HepG2 (cell line): ENCODE measurements around the gene ZCWPW2. TPM values are rescaled to one million over a fixed set of nuclear protein-coding genes. Genes with fewer than 3 reads are reported as not detected.

Experiments used
- ATAC-seq: fragments of 200-7000 bp; cut with Tn5 transposase; 3 replicates; pipeline ENCODE4 v1.9.1; 2020; ENCODE audit warnings: mild to moderate bottlenecking, moderate library complexity
- BruUV-seq: library from RNA; stranded (reverse); fragments of 400-500 nt; replicated peaks from 2 replicates; lab custom pipeline; 2021; lab: Mats Ljungman, UMichigan
- CTCF ChIA-PET: fragments of 300-600 bp; formaldehyde crosslinking; extraction: SDS; loops from one replicate; lab custom pipeline; 2021; ENCODE audit warnings: low total read pairs, inconsistent platforms, low intra/inter-chr PET ratio; lab: Yijun Ruan, JAX
- POLR2A ChIA-PET: fragments of 350-600 bp; sonication (Branson Sonifier 250); formaldehyde crosslinking; loops from one replicate; lab custom pipeline; 2020; ENCODE audit warnings: antibody characterized with exemption, inconsistent platforms; lab: Yijun Ruan, JAX
- DNase-seq: peaks from one replicate; pipeline ENCODE4 v3.0.0-alpha.2; 2015; ENCODE audit warnings: low spot score
- FAIRE-seq: peaks from 3 replicates; lab custom pipeline; 2011; peaks lifted over from hg19 to GRCh38; lab: Jason Lieb, UNC
- H2AFZ ChIP-seq: one replicate; pipeline ENCODE4 v1.6.1; 2011; ENCODE audit warnings: low read length, inconsistent platforms
- H3K27ac ChIP-seq: fragments of 300-600 bp; 3 replicates; pipeline ENCODE4 v1.8.0; 2011; ENCODE audit warnings: mixed run types, mild to moderate bottlenecking, mixed read lengths, low read length, inconsistent platforms; ENCODE audit not compliant: insufficient read depth; ENCODE audit errors: extremely low read length
- H3K27me3 ChIP-seq, 2 experiments: fragments of 200-600 bp in 1 of 2; 2 replicates in 1 of 2; 3 replicates in 1 of 2; pipeline versions ENCODE4 v1.6.0 to v1.8.0; 2011; ENCODE audit warnings: low read length in 2 of 2, mild to moderate bottlenecking in 2 of 2, moderate library complexity in 2 of 2, inconsistent platforms in 1 of 2; ENCODE audit not compliant: insufficient read depth in 2 of 2, control insufficient read depth in 1 of 2
- H3K36me3 ChIP-seq, 2 experiments: fragments of 200-600 bp in 1 of 2; replicated peaks in 1 of 2; 2 replicates in 1 of 2; 3 replicates in 1 of 2; pipeline versions ENCODE4 v1.5.1 to v1.8.0; 2011; ENCODE audit warnings: low read length in 2 of 2, inconsistent platforms in 1 of 2; ENCODE audit not compliant: insufficient read depth in 2 of 2, control insufficient read depth in 1 of 2
- H3K4me1 ChIP-seq: 2 replicates; pipeline ENCODE4 v1.5.1; 2012; ENCODE audit warnings: low read length, inconsistent platforms; ENCODE audit not compliant: insufficient read depth
- H3K4me2 ChIP-seq: 2 replicates; pipeline ENCODE4 v1.6.0; 2011; ENCODE audit warnings: low read depth, low read length, inconsistent platforms
- H3K4me3 ChIP-seq, 3 experiments: fragments of 200-600 bp in 1 of 3; sonication (generic), shearing (Covaris generic) in 1 of 3; replicated peaks in 1 of 3; 2 replicates each; pipeline ENCODE4 v1.5.1; 2011 to 2016; ENCODE audit warnings: low read length in 3 of 3, inconsistent platforms in 2 of 3, low read depth in 2 of 3, mild to moderate bottlenecking in 2 of 3, control low read depth in 1 of 3, mixed read lengths in 1 of 3; ENCODE audit not compliant: insufficient read depth in 1 of 3
- H3K79me2 ChIP-seq: one replicate; pipeline ENCODE4 v1.6.1; 2011; ENCODE audit warnings: low read length, inconsistent platforms; ENCODE audit not compliant: insufficient read depth
- H3K9ac ChIP-seq: 2 replicates; pipeline ENCODE4 v1.6.0; 2011; ENCODE audit warnings: mild to moderate bottlenecking, low read depth, low read length, inconsistent platforms; ENCODE audit not compliant: insufficient read depth
- H3K9me3 ChIP-seq: 2 replicates; pipeline ENCODE4 v1.5.1; 2012; ENCODE audit warnings: mild to moderate bottlenecking, low read length
- H4K20me1 ChIP-seq: 2 replicates; pipeline ENCODE4 v1.6.0; 2011; ENCODE audit warnings: inconsistent platforms, mild to moderate bottlenecking, low read length, moderate library complexity; ENCODE audit not compliant: insufficient read depth
- FOXJ3 ChIP-seq: sonication (generic); formaldehyde crosslinking; IDR thresholded peaks from 2 replicates; pipeline ENCODE4 v1.4.0; 2020; ENCODE audit warnings: missing genetic modification reagents, mild to moderate bottlenecking, borderline replicate concordance
- GATAD1 ChIP-seq: IDR thresholded peaks from 2 replicates; pipeline ENCODE4 v1.6.1; 2016; ENCODE audit warnings: missing genetic modification reagents, missing compliant biosample characterization
- KLF16 ChIP-seq, 2 experiments: sonication (generic) in 1 of 2; formaldehyde crosslinking in 1 of 2; IDR thresholded peaks; 2 replicates each; pipeline versions ENCODE4 v1.6.1 to v1.8.0; 2016 to 2023; ENCODE audit warnings: missing genetic modification reagents in 2 of 2, missing compliant biosample characterization in 1 of 2
- KMT2B ChIP-seq: IDR thresholded peaks from 2 replicates; pipeline ENCODE4 v1.6.1; 2016; ENCODE audit warnings: missing genetic modification reagents, missing compliant biosample characterization
- MIER2 ChIP-seq: IDR thresholded peaks from 2 replicates; pipeline ENCODE4 v1.6.1; 2016; ENCODE audit warnings: missing biosample characterization, missing genetic modification reagents
- MTA1 ChIP-seq: sonication (generic); formaldehyde crosslinking; IDR thresholded peaks from 2 replicates; pipeline ENCODE4 v1.4.0; 2020; ENCODE audit warnings: missing genetic modification reagents, mild to moderate bottlenecking, borderline replicate concordance
- MYC ChIP-seq: sonication (generic); formaldehyde crosslinking; IDR thresholded peaks from 2 replicates; pipeline ENCODE4 v1.9.0; 2021; ENCODE audit warnings: missing genetic modification reagents, borderline replicate concordance
- ZNF142 ChIP-seq: sonication (generic); formaldehyde crosslinking; IDR thresholded peaks from 2 replicates; pipeline ENCODE4 v1.4.0; 2020; ENCODE audit warnings: missing genetic modification reagents
- ZNF33B ChIP-seq: sonication (generic); formaldehyde crosslinking; IDR thresholded peaks from 2 replicates; pipeline ENCODE4 v1.5.1; 2020; ENCODE audit warnings: mild to moderate bottlenecking, missing genetic modification reagents
- ZNF44 ChIP-seq: sonication (generic); formaldehyde crosslinking; IDR thresholded peaks from 2 replicates; pipeline ENCODE4 v1.5.1; 2020; ENCODE audit warnings: mild to moderate bottlenecking, missing genetic modification reagents
- ZNF501 ChIP-seq: sonication (generic); formaldehyde crosslinking; IDR thresholded peaks from 2 replicates; pipeline ENCODE4 v1.5.1; 2020; ENCODE audit warnings: mild to moderate bottlenecking, moderate library complexity, missing genetic modification reagents
- ZNF546 ChIP-seq: sonication (generic); formaldehyde crosslinking; conservative IDR thresholded peaks from 2 replicates; pipeline ENCODE4 v1.8.1; 2023; ENCODE audit warnings: mild to moderate bottlenecking, missing genetic modification reagents
- ZNF607 ChIP-seq: sonication (generic); formaldehyde crosslinking; IDR thresholded peaks from 2 replicates; pipeline ENCODE4 v1.5.1; 2020; ENCODE audit warnings: missing genetic modification reagents, mild to moderate bottlenecking, borderline replicate concordance
- WGBS: methylation state at CpG from one replicate; pipeline ENCODE4 v1.1.6; 2017; ENCODE audit warnings: low lambda C conversion rate; 5-methylcytosine and 5-hydroxymethylcytosine counted together
- in situ Hi-C: cut with HindIII; loops from 2 replicates; pipeline ENCODE4 v1.10.0; 2017; ENCODE audit warnings: low pct_unique_long_range_greater_than_20kb; ENCODE audit not compliant: extremely low pct_ligation_motif_present
- intact Hi-C: fragments of 100-400 bp; cut with micrococcal nuclease; formaldehyde crosslinking; loops from one replicate; pipeline ENCODE4 v1.10.0; 2022; ENCODE audit not compliant: unreplicated experiment
- polyA plus RNA-seq, 8 experiments: library from polyadenylated mRNA; depleted of rRNA in 3 of 8; stranded (reverse) in 7 of 8; unstranded in 1 of 8; fragments of >200 nt; fragmentation: Illumina TruSeq in 4 of 8; extraction: Trizol in 4 of 8; gene quantifications; 2 replicates each; pipeline versions ENCODE4 v1.2.1 to v1.2.3, GENCODE V29; 2011 to 2016; ENCODE audit warnings: low read depth in 4 of 8, missing spikeins in 1 of 8, mixed read lengths in 1 of 8; ENCODE audit not compliant: insufficient read depth in 1 of 8
- total RNA-seq, 5 experiments: library from RNA; depleted of rRNA; stranded (reverse); fragments of >200 nt; fragmentation: Illumina TruSeq; extraction: Trizol; gene quantifications; 2 replicates each; pipeline ENCODE4 v1.2.3, GENCODE V29; 2016; ENCODE audit warnings: low read depth in 1 of 5
- TF ChIP-seq, protein P1 (sequence below): sonication (generic); formaldehyde crosslinking; IDR thresholded peaks from 2 replicates; pipeline ENCODE4 v1.4.0; 2020; ENCODE audit warnings: missing genetic modification reagents, borderline replicate concordance
- TF ChIP-seq, protein P2 (sequence below): sonication (generic); formaldehyde crosslinking; IDR thresholded peaks from 2 replicates; pipeline ENCODE4 v1.4.0; 2020; ENCODE audit warnings: mild to moderate bottlenecking, missing genetic modification reagents

Gene ZCWPW2
- total and polyA plus RNA-seq, 2 of the 13 experiments (the other 11 are each of a cell fraction or from before 2014, with no cell fraction given), result 0.17 to 0.53 TPM

DNA sequence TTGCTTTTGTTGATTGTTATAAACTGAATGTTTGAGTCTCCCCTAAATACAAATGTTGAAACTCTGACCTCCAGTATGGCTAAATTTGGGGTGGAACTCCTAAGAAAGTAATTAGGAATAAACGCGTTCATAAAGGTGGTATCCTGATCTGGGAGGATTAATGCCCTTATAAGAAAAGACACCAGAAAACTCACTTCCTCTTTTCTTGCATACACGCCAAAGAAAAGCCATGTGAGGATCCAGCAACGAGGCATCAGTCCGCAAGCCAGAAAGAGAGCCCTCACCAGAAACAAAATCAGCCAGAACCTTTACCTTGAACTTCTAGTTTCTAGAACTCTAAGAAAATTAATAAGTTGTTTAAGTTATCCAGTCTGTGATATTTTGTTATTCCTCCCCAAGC lies 37.5 kb downstream of the ZCWPW2 start:
- H3K79me2 ChIP-seq, result no peaks in the 10 kb centered on the region
- no peaks in the 10 kb centered on the region for H4K20me1 ChIP-seq
- no peak for FAIRE-seq
- H2AFZ ChIP-seq, result no peak overlapping the region
- TF ChIP-seq GATAD1 (CRISPR knock-in tag), result no peak
- TF ChIP-seq ZNF607 (CRISPR knock-in tag), result no peak
- TF ChIP-seq ZNF501 (CRISPR knock-in tag), result no peak
- TF ChIP-seq ZNF142 (CRISPR knock-in tag), result no peak
- no peak for TF ChIP-seq MIER2 (CRISPR knock-in tag)
- no peak for TF ChIP-seq KLF16 (CRISPR knock-in tag; IDR thresholded peaks at IDR 0.05)
- no peak for TF ChIP-seq MTA1 (CRISPR knock-in tag)
- TF ChIP-seq, protein P1, sequence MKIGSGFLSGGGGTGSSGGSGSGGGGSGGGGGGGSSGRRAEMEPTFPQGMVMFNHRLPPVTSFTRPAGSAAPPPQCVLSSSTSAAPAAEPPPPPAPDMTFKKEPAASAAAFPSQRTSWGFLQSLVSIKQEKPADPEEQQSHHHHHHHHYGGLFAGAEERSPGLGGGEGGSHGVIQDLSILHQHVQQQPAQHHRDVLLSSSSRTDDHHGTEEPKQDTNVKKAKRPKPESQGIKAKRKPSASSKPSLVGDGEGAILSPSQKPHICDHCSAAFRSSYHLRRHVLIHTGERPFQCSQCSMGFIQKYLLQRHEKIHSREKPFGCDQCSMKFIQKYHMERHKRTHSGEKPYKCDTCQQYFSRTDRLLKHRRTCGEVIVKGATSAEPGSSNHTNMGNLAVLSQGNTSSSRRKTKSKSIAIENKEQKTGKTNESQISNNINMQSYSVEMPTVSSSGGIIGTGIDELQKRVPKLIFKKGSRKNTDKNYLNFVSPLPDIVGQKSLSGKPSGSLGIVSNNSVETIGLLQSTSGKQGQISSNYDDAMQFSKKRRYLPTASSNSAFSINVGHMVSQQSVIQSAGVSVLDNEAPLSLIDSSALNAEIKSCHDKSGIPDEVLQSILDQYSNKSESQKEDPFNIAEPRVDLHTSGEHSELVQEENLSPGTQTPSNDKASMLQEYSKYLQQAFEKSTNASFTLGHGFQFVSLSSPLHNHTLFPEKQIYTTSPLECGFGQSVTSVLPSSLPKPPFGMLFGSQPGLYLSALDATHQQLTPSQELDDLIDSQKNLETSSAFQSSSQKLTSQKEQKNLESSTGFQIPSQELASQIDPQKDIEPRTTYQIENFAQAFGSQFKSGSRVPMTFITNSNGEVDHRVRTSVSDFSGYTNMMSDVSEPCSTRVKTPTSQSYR (CRISPR knock-in tag), result no peak
- no peak for TF ChIP-seq ZNF44 (CRISPR knock-in tag)
- no peak for TF ChIP-seq MYC (CRISPR knock-in tag)
- no peak for TF ChIP-seq FOXJ3 (CRISPR knock-in tag)
- no peak for TF ChIP-seq KMT2B (CRISPR knock-in tag)
- TF ChIP-seq, protein P2, sequence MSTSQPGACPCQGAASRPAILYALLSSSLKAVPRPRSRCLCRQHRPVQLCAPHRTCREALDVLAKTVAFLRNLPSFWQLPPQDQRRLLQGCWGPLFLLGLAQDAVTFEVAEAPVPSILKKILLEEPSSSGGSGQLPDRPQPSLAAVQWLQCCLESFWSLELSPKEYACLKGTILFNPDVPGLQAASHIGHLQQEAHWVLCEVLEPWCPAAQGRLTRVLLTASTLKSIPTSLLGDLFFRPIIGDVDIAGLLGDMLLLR (CRISPR knock-in tag), result no peak
- TF ChIP-seq ZNF546 (CRISPR knock-in tag), result no peak
- no peak for TF ChIP-seq ZNF33B
- H3K36me3 ChIP-seq, result no peaks in the 10 kb centered on the region
- H3K4me2 ChIP-seq, result no peak overlapping the region
- H3K27ac ChIP-seq, result no peak overlapping the region
- no peak for ATAC-seq
- BruUV-seq, result no TSS peak
- in situ Hi-C loops, result no loop called here
- no peaks in the 10 kb centered on the region for H3K27me3 ChIP-seq
- H3K9ac ChIP-seq, result no peak overlapping the region
- intact Hi-C loops, result no loop called here
- POLR2A ChIA-PET, result no interaction called here
- H3K4me1 ChIP-seq, result no peaks in the 10 kb centered on the region
- H3K4me3 ChIP-seq, result no peak overlapping the region
- DNase-seq, result no peak
- H3K9me3 ChIP-seq, result peaks cover 17% of the 10 kb centered on the region
- CTCF ChIA-PET, result no interaction called here
- 53% methylated on average over 5 of the region's 5 CpGs for WGBS
